Stomach (tissue), 4 donors: ENCODE results near the gene VIPR2.

Experiments used
- CTCF ChIP-seq, 7 experiments: fragments of 450-650 bp in 4 of 7; fragments of 200-600 bp in 3 of 7; sonication (generic) in 3 of 7; IDR thresholded peaks; one replicate each; pipeline ENCODE4 v1.5.1; 2016 to 2019; ENCODE audit warnings: antibody characterized with exemption in 7 of 7, control low read depth in 2 of 7, mild to moderate bottlenecking in 1 of 7
- POLR2A ChIP-seq, 4 donors: fragments of 450-650 bp; IDR thresholded peaks; one replicate each; pipeline ENCODE4 v1.6.1; 2016; ENCODE audit warnings: antibody characterized with exemption in 4 of 4, control low read depth in 2 of 4, mild to moderate bottlenecking in 1 of 4, moderate library complexity in 1 of 4
- POLR2AphosphoS5 ChIP-seq, 3 donors: sonication (generic); formaldehyde crosslinking; IDR thresholded peaks; one replicate each; pipeline ENCODE4 v1.6.1; 2016; ENCODE audit warnings: antibody characterized with exemption in 3 of 3

DNA sequence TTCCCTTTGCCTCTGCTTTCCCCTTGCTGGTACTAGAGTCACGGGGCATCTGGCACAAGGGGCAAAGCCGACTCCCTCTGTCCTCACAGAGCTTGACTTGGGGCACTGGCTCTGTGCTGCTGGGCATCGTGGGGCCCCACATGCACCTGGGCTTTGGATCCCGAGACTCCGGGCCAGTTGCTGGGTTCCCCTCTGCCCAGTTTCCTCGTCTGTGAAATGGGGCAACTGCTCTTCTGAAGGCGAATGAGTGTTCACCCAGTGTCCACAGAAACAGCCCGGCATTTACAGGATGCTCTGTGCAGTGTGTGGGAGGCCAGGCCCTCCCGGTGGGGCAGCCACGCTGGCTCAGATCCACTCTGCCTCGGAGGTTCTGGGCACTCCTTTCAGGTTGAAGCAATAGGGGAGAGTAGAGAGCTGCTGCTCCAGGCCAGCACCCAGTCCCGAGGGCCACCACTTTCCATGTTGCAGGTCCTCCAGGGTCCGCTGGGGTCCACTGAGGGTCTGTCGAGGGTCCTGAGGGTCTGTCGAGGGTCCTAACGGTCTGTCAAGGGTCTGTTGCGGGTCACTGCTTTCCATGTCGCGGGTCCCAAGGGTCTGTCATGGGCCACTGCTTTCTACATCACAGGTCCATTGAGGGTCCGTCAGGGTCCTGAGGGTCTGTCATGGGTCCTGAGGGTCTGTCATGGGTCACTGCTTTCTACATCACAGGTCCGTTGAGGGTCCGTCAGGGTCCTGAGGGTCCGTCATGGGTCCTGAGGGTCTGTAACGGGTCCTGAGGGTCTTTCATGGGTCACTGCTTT, 103.6 kb downstream of the VIPR2 start:
- no peak for TF ChIP-seq CTCF (IDR thresholded peaks at IDR 0.05)
- no peak for TF ChIP-seq POLR2AphosphoS5 (IDR thresholded peaks at IDR 0.05)
- no peak for TF ChIP-seq POLR2A (IDR thresholded peaks at IDR 0.05)
